ENCODE measurements around the gene MCRIP2.

DNA sequence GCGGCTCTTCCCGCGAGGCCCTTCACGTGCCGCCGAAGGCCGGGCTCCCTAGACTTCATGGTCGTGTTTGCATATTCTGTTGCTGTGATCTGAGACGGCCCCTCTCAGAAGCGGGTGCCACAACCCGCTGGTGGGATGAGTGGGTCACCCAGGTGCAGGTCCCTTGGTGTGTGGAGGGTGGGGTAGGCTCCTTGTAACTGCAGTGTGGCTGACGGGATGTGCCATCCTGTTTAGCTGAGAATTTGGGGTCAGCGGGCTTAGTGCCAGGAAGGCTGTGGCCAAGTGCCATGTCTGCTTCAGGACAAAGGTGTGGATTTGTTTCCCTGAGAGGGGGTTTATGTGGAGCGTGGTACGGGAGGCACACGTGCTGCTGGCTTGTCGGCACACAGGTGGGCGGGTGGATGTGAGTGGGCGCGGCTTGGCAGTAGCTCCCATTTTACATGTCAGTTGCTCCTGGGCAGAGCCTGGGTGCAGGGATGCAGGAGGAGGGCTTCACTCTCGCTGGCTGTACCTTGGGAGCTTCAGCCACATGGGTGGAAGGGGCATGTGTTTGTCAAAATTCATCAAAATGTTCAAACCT, 20.0 kb upstream of the MCRIP2 start:
- TF ChIP-seq, protein P1, sequence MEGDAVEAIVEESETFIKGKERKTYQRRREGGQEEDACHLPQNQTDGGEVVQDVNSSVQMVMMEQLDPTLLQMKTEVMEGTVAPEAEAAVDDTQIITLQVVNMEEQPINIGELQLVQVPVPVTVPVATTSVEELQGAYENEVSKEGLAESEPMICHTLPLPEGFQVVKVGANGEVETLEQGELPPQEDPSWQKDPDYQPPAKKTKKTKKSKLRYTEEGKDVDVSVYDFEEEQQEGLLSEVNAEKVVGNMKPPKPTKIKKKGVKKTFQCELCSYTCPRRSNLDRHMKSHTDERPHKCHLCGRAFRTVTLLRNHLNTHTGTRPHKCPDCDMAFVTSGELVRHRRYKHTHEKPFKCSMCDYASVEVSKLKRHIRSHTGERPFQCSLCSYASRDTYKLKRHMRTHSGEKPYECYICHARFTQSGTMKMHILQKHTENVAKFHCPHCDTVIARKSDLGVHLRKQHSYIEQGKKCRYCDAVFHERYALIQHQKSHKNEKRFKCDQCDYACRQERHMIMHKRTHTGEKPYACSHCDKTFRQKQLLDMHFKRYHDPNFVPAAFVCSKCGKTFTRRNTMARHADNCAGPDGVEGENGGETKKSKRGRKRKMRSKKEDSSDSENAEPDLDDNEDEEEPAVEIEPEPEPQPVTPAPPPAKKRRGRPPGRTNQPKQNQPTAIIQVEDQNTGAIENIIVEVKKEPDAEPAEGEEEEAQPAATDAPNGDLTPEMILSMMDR (IDR thresholded peaks at IDR 0.05), result no peak
- no peak for TF ChIP-seq ZFX (IDR thresholded peaks at IDR 0.05; ENCODE audit: borderline replicate concordance)

Measured in 22Rv1 (cell line).